Stomach (tissue), 4 donors: Measurements from ENCODE around the gene MRPL34.

Source experiments
- CTCF ChIP-seq, 7 experiments: fragments of 450-650 bp in 4 of 7; fragments of 200-600 bp in 3 of 7; sonication (generic) in 3 of 7; IDR thresholded peaks; one replicate each; pipeline ENCODE4 v1.5.1; 2016 to 2019; ENCODE audit warnings: antibody characterized with exemption in 7 of 7, control low read depth in 2 of 7, mild to moderate bottlenecking in 1 of 7
- EP300 ChIP-seq: sonication (generic); formaldehyde crosslinking; IDR thresholded peaks from one replicate; pipeline ENCODE4 v1.6.1; 2017; ENCODE audit warnings: antibody characterized with exemption
- POLR2A ChIP-seq, 4 donors: fragments of 450-650 bp; IDR thresholded peaks; one replicate each; pipeline ENCODE4 v1.6.1; 2016; ENCODE audit warnings: antibody characterized with exemption in 4 of 4, control low read depth in 2 of 4, mild to moderate bottlenecking in 1 of 4, moderate library complexity in 1 of 4
- POLR2AphosphoS5 ChIP-seq, 3 donors: sonication (generic); formaldehyde crosslinking; IDR thresholded peaks; one replicate each; pipeline ENCODE4 v1.6.1; 2016; ENCODE audit warnings: antibody characterized with exemption in 3 of 3

DNA sequence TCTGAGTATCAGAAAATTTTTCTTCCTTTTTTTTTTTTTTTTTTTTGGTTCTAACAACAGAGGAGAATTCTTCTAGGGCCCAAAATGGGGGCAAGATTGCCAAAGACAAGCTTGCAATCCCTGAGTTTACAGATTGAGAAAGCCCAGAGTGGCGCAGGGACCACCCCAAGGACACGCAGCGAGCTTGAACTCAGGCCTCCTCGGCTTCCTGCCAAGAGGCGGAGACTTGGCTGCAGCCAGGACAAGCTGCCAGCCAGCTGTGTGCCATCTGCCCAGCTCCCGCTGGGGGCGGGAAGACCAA, 506 bp upstream of the MRPL34 start:
- TF ChIP-seq POLR2A (IDR thresholded peaks at IDR 0.05) (no peak), CTCF (IDR thresholded peaks at IDR 0.05) (no peak), EP300 (peak; percentile 36), POLR2AphosphoS5 (IDR thresholded peaks at IDR 0.05) (no peak)
